AG04450 (cell line): Measurements from ENCODE around the gene ADAMTSL4. TPM values are rescaled to one million over a fixed set of nuclear protein-coding genes. Genes with fewer than 3 reads are reported as not detected.

ENCODE experiments used
- CTCF ChIA-PET: fragments of 300-600, 350-600 bp; formaldehyde crosslinking; extraction: SDS; loops from one replicate; lab custom pipeline; 2022; ENCODE audit warnings: antibody characterized with exemption, inconsistent platforms; lab: Charles Lee
- POLR2A ChIA-PET: fragments of 350-600 bp; formaldehyde crosslinking; extraction: SDS; loops from one replicate; lab custom pipeline; 2021; ENCODE audit warnings: antibody characterized with exemption, inconsistent platforms; lab: Yijun Ruan, JAX
- DNase-seq: peaks from one replicate; pipeline ENCODE4 v3.0.0-alpha.2; 2011; ENCODE audit warnings: low read depth, low spot score
- H3K27ac ChIP-seq: one replicate; pipeline ENCODE4 v1.5.1; 2012; ENCODE audit warnings: low read depth, low read length, control low read depth
- H3K27me3 ChIP-seq: one replicate; pipeline ENCODE4 v1.6.0; 2012; ENCODE audit warnings: low read length; ENCODE audit not compliant: control insufficient read depth, insufficient read depth
- H3K4me3 ChIP-seq: 2 replicates; pipeline ENCODE4 v1.5.1; 2011; ENCODE audit warnings: mild to moderate bottlenecking, low read depth, low read length, control low read depth
- H3K9me3 ChIP-seq: 2 replicates; pipeline ENCODE4 v1.5.1; 2012; ENCODE audit warnings: low read length; ENCODE audit not compliant: control insufficient read depth, insufficient read depth
- polyA plus RNA-seq: library from polyadenylated mRNA; depleted of rRNA; stranded (reverse); fragments of >200 nt; gene quantifications from 2 replicates; pipeline ENCODE4 v1.2.3, GENCODE V29; 2011
- TF ChIP-seq, protein P1 (sequence below): IDR thresholded peaks from 2 replicates; pipeline ENCODE4 v1.5.1; 2011; ENCODE audit warnings: low read depth, low read length, control low read depth, inconsistent platforms

ADAMTSL4 gene
- polyA plus RNA-seq, 1 experiment = 4.2 TPM

- ChIA-PET POLR2A (interaction anchor here (0.7 to 7.0 kb wide), 3 partner anchors 9 to 19 kb away, joined by 4 to 130 read pairs (median 12); partner anchors contain the start of gene MCL1), CTCF (interaction anchor here (0.5 to 4.3 kb wide), 21 partner anchors 9 to 362 kb away, joined by 3 to 104 read pairs (median 12); partner anchors contain the start of genes ADAMTSL4, CTSK, ENSA and FALEC)
- no peaks in the 10 kb centered on the region for H3K27me3 ChIP-seq
- H3K27ac ChIP-seq = no peak overlapping the region
- DNase-seq = no peak
- TF ChIP-seq, protein P1, sequence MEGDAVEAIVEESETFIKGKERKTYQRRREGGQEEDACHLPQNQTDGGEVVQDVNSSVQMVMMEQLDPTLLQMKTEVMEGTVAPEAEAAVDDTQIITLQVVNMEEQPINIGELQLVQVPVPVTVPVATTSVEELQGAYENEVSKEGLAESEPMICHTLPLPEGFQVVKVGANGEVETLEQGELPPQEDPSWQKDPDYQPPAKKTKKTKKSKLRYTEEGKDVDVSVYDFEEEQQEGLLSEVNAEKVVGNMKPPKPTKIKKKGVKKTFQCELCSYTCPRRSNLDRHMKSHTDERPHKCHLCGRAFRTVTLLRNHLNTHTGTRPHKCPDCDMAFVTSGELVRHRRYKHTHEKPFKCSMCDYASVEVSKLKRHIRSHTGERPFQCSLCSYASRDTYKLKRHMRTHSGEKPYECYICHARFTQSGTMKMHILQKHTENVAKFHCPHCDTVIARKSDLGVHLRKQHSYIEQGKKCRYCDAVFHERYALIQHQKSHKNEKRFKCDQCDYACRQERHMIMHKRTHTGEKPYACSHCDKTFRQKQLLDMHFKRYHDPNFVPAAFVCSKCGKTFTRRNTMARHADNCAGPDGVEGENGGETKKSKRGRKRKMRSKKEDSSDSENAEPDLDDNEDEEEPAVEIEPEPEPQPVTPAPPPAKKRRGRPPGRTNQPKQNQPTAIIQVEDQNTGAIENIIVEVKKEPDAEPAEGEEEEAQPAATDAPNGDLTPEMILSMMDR = no peak
- no peak overlapping the region for H3K4me3 ChIP-seq
- H3K9me3 ChIP-seq = no peaks in the 10 kb centered on the region; the same call in 1 of the 2 replicates
These were observed 9.8 kb downstream of the ADAMTSL4 start for GRCh38 chr1:150558761-150559655.

GRCh38 chr1:150559656-150560010, 10.4 kb downstream of the ADAMTSL4 start:
- no peak overlapping the region for H3K4me3 ChIP-seq
- TF ChIP-seq, protein P1 = no peak
- ChIA-PET CTCF (interaction anchor here (0.5 to 4.3 kb wide), 21 partner anchors 9 to 361 kb away, joined by 3 to 104 read pairs (median 12); partner anchors contain the start of genes ADAMTSL4, CTSK, ENSA and FALEC), POLR2A (interaction anchor here (1.1 to 7.0 kb wide), 2 partner anchors 9 to 18 kb away, joined by 4 to 130 read pairs; partner anchors contain the start of gene MCL1)
- no peaks in the 10 kb centered on the region for H3K27me3 ChIP-seq
- H3K9me3 ChIP-seq = no peaks in the 10 kb centered on the region; the same call in 1 of the 2 replicates
- no peak overlapping the region for H3K27ac ChIP-seq
- no peak for DNase-seq

DNA sequence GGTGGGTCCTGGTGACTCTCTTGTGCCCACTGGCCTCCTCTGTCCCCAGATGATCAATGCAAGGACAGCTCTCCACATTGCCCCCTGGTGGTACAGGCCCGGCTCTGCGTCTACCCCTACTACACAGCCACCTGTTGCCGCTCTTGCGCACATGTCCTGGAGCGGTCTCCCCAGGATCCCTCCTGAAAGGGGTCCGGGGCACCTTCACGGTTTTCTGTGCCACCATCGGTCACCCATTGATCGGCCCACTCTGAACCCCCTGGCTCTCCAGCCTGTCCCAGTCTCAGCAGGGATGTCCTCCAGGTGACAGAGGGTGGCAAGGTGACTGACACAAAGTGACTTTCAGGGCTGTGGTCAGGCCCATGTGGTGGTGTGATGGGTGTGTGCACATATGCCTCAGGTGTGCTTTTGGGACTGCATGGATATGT, 10.8 kb downstream of the ADAMTSL4 start:
- ChIA-PET POLR2A (interaction anchor here (1.1 to 7.0 kb wide), 3 partner anchors 8 to 59 kb away, joined by 4 to 130 read pairs (median 15); partner anchors contain the start of gene MCL1), CTCF (interaction anchor here (0.5 to 4.3 kb wide), 45 partner anchors 8 to 439 kb away, joined by 3 to 104 read pairs (median 5); partner anchors contain the start of genes ADAMTSL4, CTSK, ENSA and FALEC)
- H3K27me3 ChIP-seq = no peaks in the 10 kb centered on the region
- no peak for DNase-seq
- H3K4me3 ChIP-seq = no peak overlapping the region
- H3K9me3 ChIP-seq = no peaks in the 10 kb centered on the region; the same call in 1 of the 2 replicates
- H3K27ac ChIP-seq = no peak overlapping the region
- TF ChIP-seq, protein P1 = peak; percentile 91

DNA sequence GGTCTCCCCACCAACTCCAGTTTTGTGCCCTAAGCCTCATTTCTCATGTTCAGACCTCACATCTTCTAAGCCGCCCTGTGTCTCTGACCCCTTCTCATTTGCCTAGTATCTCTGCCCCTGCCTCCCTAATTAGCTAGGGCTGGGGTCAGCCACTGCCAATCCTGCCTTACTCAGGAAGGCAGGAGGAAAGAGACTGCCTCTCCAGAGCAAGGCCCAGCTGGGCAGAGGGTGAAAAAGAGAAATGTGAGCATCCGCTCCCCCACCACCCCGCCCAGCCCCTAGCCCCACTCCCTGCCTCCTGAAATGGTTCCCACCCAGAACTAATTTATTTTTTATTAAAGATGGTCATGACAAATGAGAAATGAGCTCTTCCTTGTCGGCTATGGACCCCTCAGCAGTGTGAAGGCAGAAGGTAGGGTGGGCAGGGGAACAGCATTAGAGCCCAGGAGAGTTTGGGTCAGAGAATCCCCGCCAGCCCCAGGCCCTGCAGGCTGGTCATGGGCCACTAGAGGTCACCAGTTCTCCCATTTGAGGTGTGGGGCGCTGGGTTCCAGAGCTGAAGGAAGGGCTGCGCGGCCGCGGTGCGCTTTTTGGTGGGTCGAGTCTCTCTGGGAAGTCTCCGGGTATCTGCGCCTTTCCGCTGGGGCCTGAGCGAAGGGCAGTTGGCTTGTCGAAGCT, 11.5 kb downstream of the ADAMTSL4 start:
- peak overlapping the region; percentile 67 for H3K4me3 ChIP-seq
- CTCF ChIA-PET = interaction anchor here (0.5 to 4.3 kb wide), 68 partner anchors 8 to 509 kb away, joined by 3 to 104 read pairs (median 4); partner anchors contain the start of genes ADAMTSL4, CTSK, CTXND2 and ENSA
- H3K27ac ChIP-seq = peak overlapping the region; percentile 100
- no peaks in the 10 kb centered on the region; the same call in 1 of the 2 replicates for H3K9me3 ChIP-seq
- POLR2A ChIA-PET = interaction anchor here (0.7 to 7.0 kb wide), 12 partner anchors 8 to 501 kb away, joined by 3 to 130 read pairs (median 4); partner anchors contain the start of gene MCL1
- TF ChIP-seq, protein P1 = peak; percentile 86
- DNase-seq = peak; percentile 60
- H3K27me3 ChIP-seq = no peaks in the 10 kb centered on the region
